BLaER1 (cell line): ENCODE data around the gene LMOD2.
"Not testable (repeated sequence)": the region's sequence is repeated elsewhere in the genome, so short reads cannot be mapped to it uniquely, and the experiment has no call there.

Source experiments
- H3K27ac ChIP-seq: shearing (Covaris generic); formaldehyde crosslinking; 2 replicates; pipeline ENCODE4 v1.8.1; 2022
- H3K27me3 ChIP-seq: shearing (Covaris generic); formaldehyde crosslinking; 2 replicates; pipeline ENCODE4 v1.8.1; 2022
- H3K36me3 ChIP-seq: shearing (Covaris generic); formaldehyde crosslinking; 2 replicates; pipeline ENCODE4 v1.8.1; 2022
- H3K4me1 ChIP-seq: shearing (Covaris generic); formaldehyde crosslinking; 2 replicates; pipeline ENCODE4 v1.8.1; 2022
- H3K4me2 ChIP-seq: shearing (Covaris generic); formaldehyde crosslinking; 2 replicates; pipeline ENCODE4 v1.8.1; 2022
- H3K4me3 ChIP-seq: shearing (Covaris generic); formaldehyde crosslinking; 2 replicates; pipeline ENCODE4 v1.8.1; 2022
- H3K9ac ChIP-seq: shearing (Covaris generic); formaldehyde crosslinking; 2 replicates; pipeline ENCODE4 v1.8.1; 2022
- H3K9me3 ChIP-seq: shearing (Covaris generic); formaldehyde crosslinking; 2 replicates; pipeline ENCODE4 v1.8.1; 2022
- H4K20me1 ChIP-seq: shearing (Covaris generic); formaldehyde crosslinking; 2 replicates; pipeline ENCODE4 v1.8.1; 2022
- Cebpa-rat ChIP-seq: shearing (Covaris generic); IDR thresholded peaks from 2 replicates; pipeline ENCODE4 v1.8.1; 2022

The LMOD2 gene

GRCh38 chr7:123624527-123625183 lies 31.0 kb upstream of the LMOD2 start:
- Histone ChIP-seq H3K27ac (no peak overlapping the region), H3K4me1 (no peaks in the 10 kb centered on the region), H3K9me3 (no peaks in the 10 kb centered on the region), H3K36me3 (no peaks in the 10 kb centered on the region), H4K20me1 (no peaks in the 10 kb centered on the region), H3K4me2 (no peak overlapping the region), H3K4me3 (no peak overlapping the region), H3K27me3 (no peaks in the 10 kb centered on the region), H3K9ac (no peak overlapping the region)
- no peak for TF ChIP-seq Cebpa-rat

- Histone ChIP-seq H3K27me3 (no peaks in the 10 kb centered on the region), H3K9me3 (no peaks in the 10 kb centered on the region), H3K4me2 (no peak overlapping the region), H3K36me3 (no peaks in the 10 kb centered on the region), H3K4me1 (no peaks in the 10 kb centered on the region), H4K20me1 (no peaks in the 10 kb centered on the region), H3K4me3 (no peak overlapping the region), H3K9ac (no peak overlapping the region), H3K27ac (no peak overlapping the region)
- TF ChIP-seq Cebpa-rat, result no peak
Measured at GRCh38 chr7:123625254-123625653, 30.4 kb upstream of the LMOD2 start.

GRCh38 chr7:123627851-123628250 lies 27.8 kb upstream of the LMOD2 start:
- Histone ChIP-seq H4K20me1 (no peaks in the 10 kb centered on the region), H3K4me2 (no peak overlapping the region), H3K9ac (no peak overlapping the region), H3K36me3 (no peaks in the 10 kb centered on the region), H3K27ac (no peak overlapping the region), H3K9me3 (no peaks in the 10 kb centered on the region), H3K4me1 (no peaks in the 10 kb centered on the region), H3K4me3 (no peak overlapping the region), H3K27me3 (no peaks in the 10 kb centered on the region)
- TF ChIP-seq Cebpa-rat, result no peak

- H3K4me3 ChIP-seq, result no peak overlapping the region
- H4K20me1 ChIP-seq, result no peaks in the 10 kb centered on the region
- no peaks in the 10 kb centered on the region for H3K36me3 ChIP-seq
- no peaks in the 10 kb centered on the region for H3K27me3 ChIP-seq
- H3K9ac ChIP-seq, result no peak overlapping the region
- no peak overlapping the region for H3K27ac ChIP-seq
- H3K9me3 ChIP-seq, result no peaks in the 10 kb centered on the region
- H3K4me1 ChIP-seq, result no peaks in the 10 kb centered on the region
- no peak overlapping the region for H3K4me2 ChIP-seq
- no peak for TF ChIP-seq Cebpa-rat
Measured at GRCh38 chr7:123628829-123629228, 26.8 kb upstream of the LMOD2 start.

- Histone ChIP-seq H3K27me3 (no peaks in the 10 kb centered on the region), H3K27ac (no peak overlapping the region), H3K4me2 (no peak overlapping the region), H3K9me3 (no peaks in the 10 kb centered on the region), H3K36me3 (no peaks in the 10 kb centered on the region), H3K4me3 (no peak overlapping the region), H3K4me1 (no peaks in the 10 kb centered on the region), H4K20me1 (no peaks in the 10 kb centered on the region), H3K9ac (no peak overlapping the region)
- no peak for TF ChIP-seq Cebpa-rat
Measured at GRCh38 chr7:123629281-123629680, 26.4 kb upstream of the LMOD2 start.

GRCh38 chr7:123632808-123633207 lies 22.9 kb upstream of the LMOD2 start:
- no peaks in the 10 kb centered on the region for H4K20me1 ChIP-seq
- H3K4me1 ChIP-seq, result no peaks in the 10 kb centered on the region
- H3K9me3 ChIP-seq, result no peaks in the 10 kb centered on the region
- H3K27me3 ChIP-seq, result no peaks in the 10 kb centered on the region
- no peaks in the 10 kb centered on the region for H3K36me3 ChIP-seq
- no peak overlapping the region for H3K4me2 ChIP-seq
- no peak overlapping the region for H3K9ac ChIP-seq
- TF ChIP-seq Cebpa-rat, result no peak
- H3K4me3 ChIP-seq, result no peak overlapping the region
- H3K27ac ChIP-seq, result no peak overlapping the region

GRCh38 chr7:123633553-123633952 lies 22.1 kb upstream of the LMOD2 start:
- no peak overlapping the region for H3K9ac ChIP-seq
- H3K4me3 ChIP-seq, result no peak overlapping the region
- no peaks in the 10 kb centered on the region for H3K4me1 ChIP-seq
- no peaks in the 10 kb centered on the region for H3K27me3 ChIP-seq
- H3K4me2 ChIP-seq, result no peak overlapping the region
- no peaks in the 10 kb centered on the region for H4K20me1 ChIP-seq
- H3K27ac ChIP-seq, result no peak overlapping the region
- no peaks in the 10 kb centered on the region for H3K9me3 ChIP-seq
- TF ChIP-seq Cebpa-rat, result no peak
- H3K36me3 ChIP-seq, result no peaks in the 10 kb centered on the region

- H3K36me3 ChIP-seq, H3K9me3 ChIP-seq, H3K4me2 ChIP-seq, H3K4me1 ChIP-seq, H3K27me3 ChIP-seq, H3K27ac ChIP-seq, H3K4me3 ChIP-seq, H3K9ac ChIP-seq, H4K20me1 ChIP-seq: not testable (repeated sequence)
Measured at GRCh38 chr7:123634011-123634573, 21.6 kb upstream of the LMOD2 start.

GRCh38 chr7:123635551-123636359 lies 19.9 kb upstream of the LMOD2 start:
- no peak overlapping the region for H3K4me2 ChIP-seq
- H4K20me1 ChIP-seq, result no peaks in the 10 kb centered on the region
- H3K9me3 ChIP-seq, result no peaks in the 10 kb centered on the region
- no peaks in the 10 kb centered on the region for H3K27me3 ChIP-seq
- no peaks in the 10 kb centered on the region for H3K36me3 ChIP-seq
- H3K4me3 ChIP-seq, result no peak overlapping the region
- no peak overlapping the region for H3K27ac ChIP-seq
- H3K9ac ChIP-seq, result no peak overlapping the region
- no peak for TF ChIP-seq Cebpa-rat
- no peaks in the 10 kb centered on the region for H3K4me1 ChIP-seq

- Histone ChIP-seq H3K4me3 (no peak overlapping the region), H3K27ac (no peak overlapping the region), H3K9me3 (no peaks in the 10 kb centered on the region), H3K36me3 (no peaks in the 10 kb centered on the region), H3K4me2 (no peak overlapping the region), H4K20me1 (no peaks in the 10 kb centered on the region), H3K27me3 (no peaks in the 10 kb centered on the region), H3K4me1 (no peaks in the 10 kb centered on the region), H3K9ac (no peak overlapping the region)
- TF ChIP-seq Cebpa-rat, result no peak
Measured at GRCh38 chr7:123637203-123637602, 18.5 kb upstream of the LMOD2 start.
